Activated CD8-positive, alpha-beta memory T cell treated with anti-CD3 and anti-CD28 coated beads for 48 hours (primary cell): Measurements from ENCODE around the gene TNNT3.

ENCODE experiments used
- DNase-seq, 3 experiments: peaks; one replicate each; pipeline ENCODE4 v3.0.0-alpha.2; 2020; ENCODE audit warnings: low read depth in 2 of 3, low spot score in 2 of 3

The TNNT3 gene

GRCh38 chr11:1896468-1896867 lies 23.0 kb upstream of the TNNT3 start:
- DNase-seq: no peak

GRCh38 chr11:1896923-1897322 lies 22.6 kb upstream of the TNNT3 start:
- DNase-seq: no peak

- no peak for DNase-seq
Measured at GRCh38 chr11:1899090-1899489, 20.4 kb upstream of the TNNT3 start.

GRCh38 chr11:1899686-1900085 lies 19.8 kb upstream of the TNNT3 start:
- DNase-seq: no peak

GRCh38 chr11:1906181-1906580 lies 13.3 kb upstream of the TNNT3 start:
- DNase-seq: no peak

GRCh38 chr11:1906611-1907423 lies 12.7 kb upstream of the TNNT3 start:
- DNase-seq: no peak

GRCh38 chr11:1908618-1909017 lies 10.9 kb upstream of the TNNT3 start:
- no peak for DNase-seq

- DNase-seq: no peak
Measured at GRCh38 chr11:1909524-1909923, 10.0 kb upstream of the TNNT3 start.

- no peak for DNase-seq
Measured at GRCh38 chr11:1912289-1912878, 7.1 kb upstream of the TNNT3 start.

GRCh38 chr11:1913271-1914060 lies 6.0 kb upstream of the TNNT3 start:
- no peak for DNase-seq

GRCh38 chr11:1915795-1916131 lies 3.7 kb upstream of the TNNT3 start:
- no peak for DNase-seq

- DNase-seq: no peak
Measured at GRCh38 chr11:1916132-1916985, 3.1 kb upstream of the TNNT3 start.

GRCh38 chr11:1916986-1917522 lies 2.4 kb upstream of the TNNT3 start:
- DNase-seq: no peak

GRCh38 chr11:1917523-1918435 lies 1.7 kb upstream of the TNNT3 start:
- DNase-seq: no peak

- DNase-seq: no peak
Measured at GRCh38 chr11:1918436-1919315, 827 bp upstream of the TNNT3 start.

- DNase-seq: no peak
Measured at GRCh38 chr11:1920128-1920908, 815 bp downstream of the TNNT3 start.

- no peak for DNase-seq
Measured at GRCh38 chr11:1920909-1921573, 1.5 kb downstream of the TNNT3 start.
